Fibroblast of skin of left quadriceps (primary cell): ENCODE data around the gene SELL.
"Not testable (repeated sequence)": the region's sequence is repeated elsewhere in the genome, so short reads cannot be mapped to it uniquely, and the experiment has no call there.

Experiments
- DNase-seq, 2 experiments: peaks; one replicate each; pipeline ENCODE4 v3.0.0-alpha.2; 2013; ENCODE audit warnings: low read depth in 2 of 2

The SELL gene

DNA sequence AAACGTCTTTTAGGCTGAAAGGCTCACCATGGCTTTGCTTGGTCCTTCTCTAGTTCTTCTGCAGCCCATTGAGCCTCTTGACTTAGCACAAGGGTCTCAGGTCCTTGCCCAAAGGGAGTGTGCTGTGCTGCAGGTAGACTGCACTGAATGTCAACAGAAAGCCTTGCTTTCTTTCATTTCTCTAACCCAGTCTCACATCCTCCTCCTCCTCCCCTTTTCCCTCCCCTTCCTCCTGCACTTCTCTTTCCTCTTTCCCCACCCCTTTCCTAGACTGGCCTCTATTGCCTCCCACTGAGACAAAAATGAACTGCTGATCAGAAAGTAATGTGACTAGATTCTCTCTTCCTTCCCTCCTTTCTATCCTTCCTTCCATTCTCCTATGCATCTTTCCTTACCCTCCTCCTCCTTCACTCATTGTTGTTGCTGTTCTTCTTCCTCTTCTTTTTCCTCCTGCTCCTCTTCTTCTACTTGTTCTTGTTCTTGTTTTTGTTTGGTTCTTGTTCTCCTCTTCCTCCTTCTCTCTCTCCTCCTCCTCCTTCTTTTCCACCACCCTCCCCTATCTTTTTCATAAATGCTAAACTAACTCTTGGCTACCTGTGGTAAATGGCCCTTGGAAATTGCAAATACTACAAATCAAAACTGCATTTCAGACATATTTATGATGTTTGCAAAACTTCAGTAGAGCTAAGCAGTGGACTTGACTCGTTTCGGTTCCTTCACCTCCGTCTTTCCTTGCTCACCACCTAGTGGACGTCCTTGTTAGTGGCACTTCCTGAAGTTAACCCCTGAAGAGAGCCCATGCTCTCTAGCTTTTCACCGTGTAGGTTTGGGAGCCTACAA is at the start of gene SELL:
TSS of gene SELL (minus strand) at position 152 of the 840 bp plus-strand sequence. CDS start at position 30, 122 bp downstream.
- peak; percentile 21 to 22 for DNase-seq

DNA sequence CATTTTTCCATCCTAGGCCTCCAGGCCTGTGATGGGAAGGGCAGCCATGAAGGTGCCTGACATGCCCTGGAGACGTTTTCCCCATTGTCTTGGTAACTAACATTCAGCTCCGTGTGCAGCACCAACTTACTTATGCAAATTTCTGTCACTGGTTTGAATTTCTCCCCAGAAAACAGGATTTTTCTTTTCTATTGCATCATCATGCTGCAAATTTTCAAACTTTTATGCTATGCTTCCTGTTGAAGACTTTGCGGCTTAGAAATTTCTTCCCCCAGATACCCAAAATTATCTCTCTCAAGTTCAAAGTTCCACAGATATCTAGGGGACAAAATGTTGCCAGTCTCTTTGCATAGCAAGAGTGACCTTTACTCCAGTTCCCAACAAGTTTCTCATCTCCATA is 47.6 kb upstream of the SELL start:
- DNase-seq: no peak

- DNase-seq: no peak
Measured at GRCh38 chr1:169753549-169753948, 42.1 kb upstream of the SELL start.

GRCh38 chr1:169750041-169750440 is 38.6 kb upstream of the SELL start:
- no peak for DNase-seq

DNA sequence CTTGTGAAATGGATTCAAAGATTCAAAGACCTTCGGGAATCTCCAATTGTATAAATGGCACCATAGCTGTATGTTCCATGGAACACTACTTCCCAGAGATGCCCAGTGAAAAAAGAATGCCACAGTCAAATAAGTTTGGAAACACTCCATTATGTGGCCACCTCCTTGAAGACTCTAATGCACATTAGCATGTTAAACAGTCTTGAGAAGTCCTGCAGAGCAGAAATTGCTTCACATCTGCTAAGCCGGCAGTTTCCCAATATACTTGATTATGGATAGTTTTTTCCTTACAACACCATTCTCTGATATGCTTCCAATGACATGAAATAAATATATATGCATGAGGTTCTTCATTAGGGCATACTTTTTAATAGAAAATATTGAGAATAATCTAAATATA is 35.1 kb upstream of the SELL start:
- no peak for DNase-seq

GRCh38 chr1:169745015-169745861 is 33.8 kb upstream of the SELL start:
- no peak for DNase-seq

GRCh38 chr1:169741666-169742394 is 30.4 kb upstream of the SELL start:
- DNase-seq: peak; percentile 55 to 57

- no peak for DNase-seq
Measured at GRCh38 chr1:169739980-169740379, 28.6 kb upstream of the SELL start.

- no peak for DNase-seq
Measured at GRCh38 chr1:169733924-169734323, 22.5 kb upstream of the SELL start, which contains the start of gene SELE. Gene SELE, minus strand, starts transcription at chr1:169734079. Its CDS starts 467 bp downstream, at chr1:169733612.

DNA sequence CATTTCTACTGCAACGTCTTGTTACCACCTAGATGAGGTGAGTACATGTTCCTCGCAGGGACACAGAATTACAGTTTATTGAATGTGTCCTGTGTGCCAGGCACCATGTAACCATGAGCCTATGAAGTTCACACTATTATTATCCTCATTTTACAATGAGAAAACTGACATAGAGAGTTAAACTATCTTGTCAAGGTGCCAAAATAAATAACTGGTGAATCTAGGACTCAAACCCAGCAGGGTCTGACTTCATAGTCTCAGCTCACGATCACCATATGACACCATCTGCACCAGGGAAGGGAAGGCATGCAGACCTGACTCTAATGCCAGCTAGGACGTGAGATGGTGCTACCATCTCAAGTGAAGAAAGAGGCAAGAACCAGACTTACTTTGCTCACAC is 20.0 kb upstream of the SELL start:
- no peak for DNase-seq

- no peak for DNase-seq
Measured at GRCh38 chr1:169729991-169730390, 18.6 kb upstream of the SELL start.

DNA sequence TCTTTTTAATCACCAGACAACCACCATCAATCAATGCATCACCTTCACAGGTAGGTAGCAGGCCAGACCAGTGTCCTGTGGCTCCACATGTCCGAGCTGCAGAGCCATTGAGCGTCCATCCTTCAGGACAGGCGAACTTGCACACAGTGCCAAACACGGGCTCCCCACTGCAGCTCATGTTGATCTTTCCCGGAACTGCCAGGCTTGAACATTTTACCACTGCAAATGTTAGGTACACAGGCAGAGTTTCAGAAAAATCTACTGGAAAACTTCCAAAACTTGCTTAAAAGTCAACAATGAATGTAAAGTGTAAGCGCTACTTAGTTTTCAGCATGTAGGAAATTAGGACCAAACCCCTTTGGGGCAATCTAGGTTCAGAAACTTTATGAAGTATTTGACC is 15.9 kb upstream of the SELL start:
- no peak for DNase-seq

GRCh38 chr1:169726851-169727250 is 15.4 kb upstream of the SELL start:
- no peak for DNase-seq

DNA sequence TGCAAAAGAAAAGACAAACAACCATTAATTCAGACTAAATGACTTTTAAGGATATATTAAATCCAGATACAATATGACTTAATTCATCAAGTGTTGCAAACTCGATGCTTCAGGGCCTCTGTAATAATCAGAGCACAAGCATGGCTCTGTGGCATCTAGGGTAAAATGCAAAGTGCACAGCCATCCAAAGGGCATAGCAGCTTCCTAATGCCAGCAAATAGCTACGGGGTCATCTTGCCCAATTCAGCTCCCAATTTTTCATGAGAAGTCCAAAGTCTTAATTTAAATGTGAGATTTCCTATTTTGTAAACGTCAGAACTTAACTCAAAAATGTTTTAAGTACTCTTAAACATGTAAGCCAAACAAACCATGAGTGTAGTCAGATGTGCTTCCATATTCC is 14.5 kb upstream of the SELL start:
- DNase-seq: no peak

DNA sequence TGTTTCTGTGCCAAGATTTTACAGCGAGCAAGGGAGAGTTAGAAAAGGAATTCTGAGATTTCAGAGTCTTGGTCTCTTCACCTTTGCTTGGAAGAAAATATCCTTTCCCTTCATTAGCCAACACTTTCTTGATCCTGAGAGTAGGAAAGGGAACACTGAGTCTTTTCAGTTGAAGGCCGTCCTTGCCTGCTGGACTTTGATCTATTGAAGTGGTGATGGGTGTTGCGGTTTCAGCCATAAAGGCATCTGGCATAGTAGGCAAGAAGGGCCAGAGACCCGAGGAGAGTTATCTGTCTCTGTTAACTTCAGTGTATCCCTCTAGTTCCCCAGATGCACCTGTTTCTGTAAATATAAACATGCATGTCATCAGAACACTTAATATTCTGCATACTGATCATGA is 12.7 kb upstream of the SELL start:
- DNase-seq: no peak

DNA sequence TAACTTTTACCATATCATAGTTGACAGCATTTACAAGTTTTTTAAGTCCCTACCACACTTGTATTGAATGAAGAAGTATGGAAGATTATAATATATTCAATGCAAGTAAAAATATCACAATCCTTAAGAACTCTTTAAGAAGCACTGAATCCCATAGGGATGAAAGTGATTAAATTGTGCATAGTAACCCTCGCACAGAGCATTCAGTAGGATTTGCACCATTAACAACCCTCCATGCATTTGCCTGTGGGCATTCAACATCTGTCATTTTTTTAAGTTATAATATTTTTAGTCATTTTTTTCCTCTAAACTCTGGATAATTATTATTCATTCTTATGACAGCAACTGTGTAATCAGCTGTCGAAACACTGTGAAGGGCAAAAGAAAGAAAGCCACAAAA is 12.3 kb upstream of the SELL start:
- no peak for DNase-seq

- DNase-seq: no peak
Measured at GRCh38 chr1:169722779-169723178, 11.4 kb upstream of the SELL start.

DNA sequence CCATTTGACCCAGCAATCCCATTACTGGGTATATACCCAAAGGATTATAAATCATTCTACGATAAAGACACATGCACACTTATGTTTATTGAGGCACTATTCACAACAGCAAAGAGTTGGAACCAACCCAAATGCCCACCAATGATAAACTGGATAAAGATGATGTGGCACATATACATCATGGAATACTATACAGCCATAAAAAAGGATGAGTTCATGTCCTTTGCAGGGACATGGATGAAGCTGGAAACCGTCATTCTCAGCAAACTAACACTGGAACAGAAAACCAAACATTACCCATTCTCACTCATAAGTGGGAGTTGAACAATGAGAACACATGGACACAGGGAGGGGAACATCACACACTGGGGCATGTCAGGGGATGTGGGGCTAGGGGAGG is 3.7 kb upstream of the SELL start:
- DNase-seq: not testable (repeated sequence)

- DNase-seq: not testable (repeated sequence)
Measured at GRCh38 chr1:169713090-169713489, 1.7 kb upstream of the SELL start.

- no peak for DNase-seq
Measured at GRCh38 chr1:169712309-169712631, 850 bp upstream of the SELL start.

DNA sequence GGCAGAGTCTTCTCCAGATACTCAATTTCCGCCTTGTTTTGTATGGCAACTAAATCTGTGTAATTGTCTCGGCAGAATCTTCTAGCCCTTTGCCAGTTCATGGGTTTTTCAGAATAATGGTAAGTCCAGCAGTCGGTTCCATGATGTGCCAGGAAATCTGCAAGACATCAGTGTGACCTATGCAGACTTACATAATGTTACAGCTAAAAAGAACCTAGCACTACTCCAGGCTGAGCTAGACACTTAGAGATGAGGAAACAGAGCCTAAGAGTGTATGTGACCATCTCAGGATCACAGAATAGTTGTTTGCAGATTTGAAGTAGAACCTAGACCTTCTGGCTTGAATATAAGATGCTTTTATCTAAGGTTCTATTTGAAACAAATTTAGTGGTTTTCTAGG is 2.8 kb downstream of the SELL start:
- no peak for DNase-seq

- no peak for DNase-seq
Measured at GRCh38 chr1:169707912-169708604, 3.4 kb downstream of the SELL start.
